Cardiac muscle cell (in vitro differentiated cells and primary cell): ENCODE results near the gene UNC79. TPM values are rescaled to one million over a fixed set of nuclear protein-coding genes. Genes with fewer than 3 reads are reported as not detected.

ENCODE experiments used
- DNase-seq, 2 donors: peaks; one replicate each; pipeline versions ENCODE4 v3.0.0 to v3.0.0-alpha.2; 2010 to 2017; ENCODE audit warnings: low read depth in 1 of 2, low spot score in 1 of 2
- H3K27ac ChIP-seq: fragments of 200-600 bp; sonication (generic); 2 replicates; pipeline ENCODE4 v1.5.1; 2016
- H3K27me3 ChIP-seq: fragments of 200-600 bp; sonication (generic); 2 replicates; pipeline ENCODE4 v1.6.0; 2016; ENCODE audit warnings: control low read depth
- H3K36me3 ChIP-seq: fragments of 200-600 bp; sonication (generic); 2 replicates; pipeline ENCODE4 v1.5.1; 2016; ENCODE audit warnings: control low read depth
- H3K4me1 ChIP-seq: fragments of 200-600 bp; sonication (generic); 2 replicates; pipeline ENCODE4 v1.8.1; 2017; ENCODE audit warnings: low read depth, mild to moderate bottlenecking, mixed run types
- H3K4me3 ChIP-seq: fragments of 200-600 bp; sonication (generic); 2 replicates; pipeline ENCODE4 v1.5.1; 2016; ENCODE audit warnings: mild to moderate bottlenecking
- H3K9me3 ChIP-seq: fragments of 200-600 bp; sonication (generic); 2 replicates; pipeline ENCODE4 v1.5.1; 2017; ENCODE audit warnings: low read depth, mild to moderate bottlenecking, control low read depth
- CTCF ChIP-seq: IDR thresholded peaks from 2 replicates; pipeline ENCODE4 v1.5.1; 2012; ENCODE audit warnings: low read depth, mild to moderate bottlenecking, low read length
- polyA plus RNA-seq: library from polyadenylated mRNA; unstranded; fragments of >200 nt; fragmentation: Nextera tagmentation; extraction: Ambion mirVana; gene quantifications from 2 replicates; pipeline ENCODE4 v1.2.1, GENCODE V29; 2016
- total RNA-seq: library from RNA; depleted of rRNA; stranded (reverse); fragments of >200 nt; gene quantifications from 2 replicates; pipeline ENCODE4 v1.2.3, GENCODE V29; 2016

UNC79 gene
- total and polyA plus RNA-seq, 2 experiments from 2014 or later = 1.5 to 6.5 TPM

DNA sequence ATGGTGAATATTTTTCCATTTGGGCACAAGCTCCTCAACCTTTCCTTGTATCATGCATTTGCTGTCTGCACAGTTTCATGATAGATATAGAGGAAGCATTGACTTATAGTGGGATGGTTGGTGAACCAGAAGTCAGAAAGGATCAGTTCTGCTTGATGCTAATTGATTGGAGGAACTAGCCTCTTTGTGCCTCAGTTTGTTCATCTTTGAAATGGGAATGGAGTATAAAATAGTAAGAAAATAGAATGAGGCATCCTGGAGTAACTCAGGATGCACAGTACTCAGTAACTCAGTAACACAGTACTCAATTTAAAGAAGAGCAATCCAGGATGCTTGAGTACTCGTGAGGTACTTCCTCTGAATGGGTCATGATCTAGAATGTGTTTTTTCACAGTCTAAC, 109.5 kb downstream of the UNC79 start:
- no peak overlapping the region for H3K4me3 ChIP-seq
- H3K27ac ChIP-seq = no peak overlapping the region
- H3K9me3 ChIP-seq = no peaks in the 10 kb centered on the region
- no peaks in the 10 kb centered on the region for H3K4me1 ChIP-seq
- no peak for DNase-seq
- TF ChIP-seq CTCF = no peak
- no peaks in the 10 kb centered on the region for H3K36me3 ChIP-seq
- H3K27me3 ChIP-seq = no peaks in the 10 kb centered on the region

DNA sequence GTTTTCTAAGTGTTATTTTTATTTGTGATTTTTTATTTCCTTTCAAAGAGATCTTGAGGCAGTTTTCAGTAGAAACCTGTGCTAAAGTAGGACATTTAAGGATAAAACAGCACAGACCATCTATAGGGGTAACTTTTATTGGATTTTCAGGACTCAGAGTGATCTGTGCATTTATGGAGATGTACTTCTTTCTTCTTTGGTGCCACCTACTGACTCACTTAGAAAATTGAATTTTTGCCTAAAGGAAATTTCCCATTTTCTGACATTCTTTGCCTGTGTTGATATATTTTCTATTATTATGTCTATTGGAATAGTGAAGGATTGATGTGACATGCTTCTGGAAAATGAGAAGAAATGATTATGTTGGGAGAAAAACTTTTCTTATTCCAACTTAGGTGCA, 113.0 kb downstream of the UNC79 start:
- H3K4me1 ChIP-seq = no peaks in the 10 kb centered on the region
- no peak overlapping the region for H3K4me3 ChIP-seq
- no peak overlapping the region for H3K27ac ChIP-seq
- TF ChIP-seq CTCF = peak; percentile 49
- no peaks in the 10 kb centered on the region for H3K36me3 ChIP-seq
- no peaks in the 10 kb centered on the region for H3K9me3 ChIP-seq
- H3K27me3 ChIP-seq = no peaks in the 10 kb centered on the region
- peak; percentile 10 to 44 for DNase-seq

GRCh38 chr14:93544212-93544611, 113.5 kb downstream of the UNC79 start:
- no peaks in the 10 kb centered on the region for H3K9me3 ChIP-seq
- H3K36me3 ChIP-seq = no peaks in the 10 kb centered on the region
- H3K4me3 ChIP-seq = no peak overlapping the region
- TF ChIP-seq CTCF = no peak
- no peaks in the 10 kb centered on the region for H3K27me3 ChIP-seq
- DNase-seq = no peak
- H3K27ac ChIP-seq = no peak overlapping the region
- H3K4me1 ChIP-seq = no peaks in the 10 kb centered on the region

- no peak for TF ChIP-seq CTCF
- no peak for DNase-seq
- no peaks in the 10 kb centered on the region for H3K9me3 ChIP-seq
Measured at GRCh38 chr14:93546642-93547041, 115.9 kb downstream of the UNC79 start.

GRCh38 chr14:93548102-93548843, 117.5 kb downstream of the UNC79 start:
- no peak overlapping the region for H3K27ac ChIP-seq
- H3K9me3 ChIP-seq = no peaks in the 10 kb centered on the region
- no peak overlapping the region for H3K4me3 ChIP-seq
- H3K27me3 ChIP-seq = no peaks in the 10 kb centered on the region
- peaks cover 12% of the 10 kb centered on the region for H3K4me1 ChIP-seq
- H3K36me3 ChIP-seq = no peaks in the 10 kb centered on the region
- no peak for TF ChIP-seq CTCF
- peak in 1 of 2 donors; percentile 0 for DNase-seq

More at GRCh38 chr14:93546642-93547041, 115.9 kb downstream of the UNC79 start:
- H3K4me1 ChIP-seq = no peaks in the 10 kb centered on the region
- no peaks in the 10 kb centered on the region for H3K36me3 ChIP-seq
- H3K4me3 ChIP-seq = no peak overlapping the region
- no peaks in the 10 kb centered on the region for H3K27me3 ChIP-seq
- H3K27ac ChIP-seq = no peak overlapping the region
